ENCODE data around the gene DHX35.

Gene DHX35

DNA sequence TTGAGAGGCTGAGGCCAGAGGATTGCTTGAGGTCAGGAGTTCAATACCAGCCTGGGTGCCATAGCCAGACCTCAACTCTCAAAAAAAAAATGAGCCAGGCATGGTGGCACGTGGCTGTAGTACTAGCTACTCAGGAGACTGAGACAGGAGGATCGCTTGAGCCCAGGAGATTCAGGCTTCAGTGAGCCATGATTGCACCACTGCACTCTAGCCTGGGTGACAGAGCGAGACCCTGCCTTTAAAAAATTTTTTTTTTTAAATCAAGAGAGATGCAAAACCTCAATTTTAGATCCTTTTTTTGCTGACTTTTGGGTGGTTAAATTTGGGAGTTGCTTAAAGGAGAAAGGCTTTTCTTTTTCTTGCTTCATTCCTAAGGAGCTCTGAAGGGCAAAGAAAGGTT lies 70.9 kb downstream of the DHX35 start:
- no peak for DNase-seq

DNA sequence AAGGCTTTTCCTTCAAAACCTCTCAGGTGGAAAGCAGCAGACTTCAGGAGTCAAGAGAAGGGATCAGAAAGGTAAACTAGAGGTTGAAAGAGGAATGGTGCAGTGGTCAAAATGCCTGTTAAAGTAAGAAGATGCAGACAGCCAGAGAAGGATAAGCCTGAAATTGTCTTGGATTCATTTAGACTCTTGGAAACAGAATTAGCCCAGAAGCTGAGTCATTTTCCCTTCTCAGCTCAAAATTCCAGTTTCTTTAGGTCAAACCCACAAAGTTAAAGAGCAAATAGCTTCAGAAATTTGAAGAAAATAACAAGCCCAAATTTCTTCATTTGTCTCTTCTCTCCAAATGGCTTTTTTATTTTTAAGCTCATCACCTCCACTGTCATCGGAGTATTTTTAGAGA lies 73.9 kb downstream of the DHX35 start:
- no peak for DNase-seq

DNA sequence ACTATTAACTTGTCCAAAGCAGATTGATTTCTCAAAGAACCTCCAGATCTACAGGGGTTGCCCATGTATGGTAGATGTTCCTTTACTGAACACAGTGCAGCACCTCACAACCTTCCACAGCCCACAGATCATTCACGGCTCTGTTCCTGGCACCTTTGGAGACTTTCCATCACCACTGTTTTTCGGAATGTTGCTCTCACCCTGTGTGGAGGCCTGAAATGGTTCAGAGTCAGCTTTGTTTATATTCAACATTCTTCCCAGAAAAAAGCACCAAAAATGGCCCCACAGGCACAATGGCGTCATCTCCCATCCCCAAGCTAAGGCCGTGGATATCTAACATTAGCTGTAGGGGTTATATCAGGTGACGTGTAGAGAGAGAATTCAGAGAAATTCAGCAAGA lies 74.7 kb downstream of the DHX35 start:
- DNase-seq = no peak

DNA sequence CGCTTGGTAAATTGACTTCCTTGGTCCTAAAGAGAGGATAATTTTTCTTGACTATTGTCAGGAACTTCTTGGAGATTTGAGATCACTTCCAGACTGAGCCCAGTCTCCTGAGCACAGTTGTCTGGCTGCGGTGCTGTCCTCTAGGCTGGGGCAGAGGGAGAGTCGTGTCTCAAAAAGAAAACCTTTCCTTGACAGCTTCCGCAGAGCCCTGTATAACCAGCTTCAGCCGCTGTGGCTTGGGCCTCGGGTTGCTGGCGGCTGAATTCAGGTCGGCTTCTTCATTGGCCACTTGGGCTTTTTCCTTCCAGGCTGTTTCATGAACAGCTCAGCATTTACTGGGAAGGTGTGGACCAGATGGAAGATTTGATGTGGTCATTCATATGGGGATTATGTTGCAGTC lies 75.9 kb downstream of the DHX35 start:
- DNase-seq = no peak

DNA sequence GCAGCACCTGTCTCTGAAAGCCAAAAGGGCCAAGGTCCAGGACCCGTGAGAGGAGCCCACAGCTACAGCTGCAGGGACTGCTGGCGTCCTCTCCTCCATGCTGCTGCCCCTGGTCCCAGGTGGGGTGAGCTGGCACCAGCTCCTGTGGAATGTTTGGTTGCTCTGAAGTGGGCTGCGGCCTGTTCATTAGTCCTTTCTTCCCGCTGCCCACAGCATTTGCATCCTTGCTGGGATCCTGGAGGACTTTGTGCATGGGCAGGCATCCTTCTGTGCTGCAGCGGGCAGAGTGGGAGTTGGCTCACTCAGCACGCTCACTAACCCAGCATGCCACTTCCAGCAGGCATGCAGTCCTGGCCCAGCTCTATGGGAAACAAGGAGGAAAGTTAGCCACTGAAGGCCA lies 76.4 kb downstream of the DHX35 start:
- no peak for DNase-seq

DNA sequence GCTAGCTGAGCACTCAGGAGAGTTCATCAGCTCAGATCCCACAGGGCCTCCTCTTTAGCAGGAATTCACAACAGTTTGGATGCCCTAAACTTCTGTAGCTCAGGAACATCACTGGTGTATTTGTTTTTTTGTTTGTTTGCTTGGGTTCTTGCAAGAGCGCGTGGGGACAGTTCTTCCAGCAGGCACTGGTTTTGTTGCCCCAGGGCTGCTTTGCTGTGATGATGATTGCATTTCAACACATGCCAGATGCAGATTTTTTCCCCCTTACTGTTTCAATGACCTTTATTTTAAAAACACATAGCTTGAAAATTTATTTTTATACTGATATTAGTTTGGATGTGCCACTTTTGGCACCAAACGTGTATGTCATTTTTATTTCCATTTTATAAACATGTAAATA lies 77.1 kb downstream of the DHX35 start:
- no peak for DNase-seq

DNA sequence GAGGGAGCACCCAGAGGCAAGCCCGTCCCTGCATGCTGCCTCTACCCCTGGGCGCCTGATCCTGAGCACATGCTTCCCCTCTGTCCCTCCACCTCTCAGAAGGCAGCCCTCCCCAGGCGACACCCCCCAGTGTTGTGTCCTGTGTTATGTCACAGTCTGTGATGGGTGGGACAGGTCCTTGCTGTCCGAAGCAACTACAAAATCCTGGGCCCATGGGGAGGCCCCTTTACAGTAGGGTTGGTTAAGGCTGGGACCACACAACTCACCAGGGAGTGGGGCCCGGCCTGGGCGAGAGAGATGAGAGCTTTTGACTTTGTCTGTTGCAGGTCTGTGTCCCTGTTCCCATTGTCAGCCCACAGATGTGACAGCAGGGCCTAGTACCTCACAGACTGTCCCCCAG lies 78.0 kb downstream of the DHX35 start:
- no peak for DNase-seq

DNA sequence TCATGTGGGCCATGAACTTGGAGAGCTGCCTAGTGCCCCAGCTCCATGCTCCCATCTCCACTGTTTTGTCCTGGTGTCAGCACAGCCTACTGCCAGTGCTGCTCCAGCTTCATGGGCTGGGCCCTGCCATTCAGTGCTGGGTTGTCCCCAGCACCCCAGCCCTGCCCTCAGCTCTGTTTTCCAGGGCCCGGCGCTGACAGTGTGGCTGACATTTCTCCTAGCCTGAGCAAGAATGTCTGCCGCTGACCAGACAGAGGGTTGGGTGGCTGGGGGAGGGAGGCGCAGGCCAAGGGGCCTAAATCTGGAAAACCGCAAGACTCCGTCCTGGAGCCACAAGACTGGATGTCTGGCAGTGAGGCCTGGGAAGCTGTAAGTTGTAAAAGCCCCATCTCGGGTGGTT lies 78.9 kb downstream of the DHX35 start:
- no peak for DNase-seq

DNA sequence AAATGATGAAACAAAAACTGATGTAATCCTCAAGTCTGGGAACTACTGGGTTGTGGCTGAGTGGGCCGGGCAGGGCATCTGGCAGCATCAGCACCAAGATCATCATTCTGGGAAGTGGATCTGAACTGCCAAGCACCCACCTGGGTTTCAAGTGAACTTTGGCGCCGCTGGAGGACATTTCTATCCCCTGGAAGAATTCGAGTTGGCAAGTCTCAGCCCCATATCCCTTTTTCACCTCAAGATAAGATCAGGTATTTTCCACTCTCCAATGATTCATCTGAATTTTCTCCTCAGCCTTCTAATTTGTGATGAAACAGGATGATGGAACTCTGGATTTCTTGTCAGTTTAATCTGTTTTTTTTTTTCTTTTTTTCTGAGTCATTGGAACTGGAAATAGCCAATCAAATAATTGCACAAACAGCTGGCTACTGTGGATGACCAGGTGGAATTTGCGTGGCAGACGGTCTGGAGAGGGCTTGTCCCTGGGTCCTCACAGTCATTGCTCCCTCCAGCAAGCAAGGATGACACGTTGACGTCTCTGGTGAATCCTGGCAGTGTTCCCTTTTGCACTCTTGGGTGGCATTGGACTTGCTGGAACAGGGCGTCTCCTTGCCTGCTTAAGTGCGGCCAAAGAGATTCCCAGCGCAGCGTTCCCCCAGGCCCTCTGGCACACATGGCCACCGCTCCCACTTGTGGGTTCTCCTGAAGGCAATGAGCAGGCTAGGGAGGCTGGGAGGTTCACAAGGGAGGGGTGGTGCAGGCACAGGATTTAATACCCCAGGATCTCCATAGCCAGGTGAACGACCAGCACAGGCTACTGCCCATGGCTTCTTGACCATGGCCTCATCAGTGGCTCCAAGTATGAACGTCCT lies 80.4 kb downstream of the DHX35 start:
- DNase-seq = no peak

DNA sequence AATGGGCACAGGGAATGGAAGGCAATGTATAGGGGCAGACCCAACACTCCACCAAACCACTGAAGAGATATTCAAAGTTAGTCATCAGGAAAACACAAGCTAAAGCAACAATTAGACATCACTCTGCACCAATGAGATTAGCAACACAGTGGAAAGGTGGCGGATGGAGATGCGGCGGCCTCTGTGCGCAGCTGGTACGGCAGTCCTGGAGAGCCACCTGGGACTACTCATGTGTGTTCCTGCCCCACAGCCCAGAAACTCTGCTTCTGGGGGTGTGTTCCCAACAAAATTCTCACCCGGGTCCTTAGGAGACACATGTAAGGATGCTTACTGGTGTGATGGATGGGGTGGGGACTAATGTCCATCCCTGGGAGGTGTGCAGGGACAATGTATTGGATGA lies 82.4 kb downstream of the DHX35 start:
- DNase-seq = no peak

DNA sequence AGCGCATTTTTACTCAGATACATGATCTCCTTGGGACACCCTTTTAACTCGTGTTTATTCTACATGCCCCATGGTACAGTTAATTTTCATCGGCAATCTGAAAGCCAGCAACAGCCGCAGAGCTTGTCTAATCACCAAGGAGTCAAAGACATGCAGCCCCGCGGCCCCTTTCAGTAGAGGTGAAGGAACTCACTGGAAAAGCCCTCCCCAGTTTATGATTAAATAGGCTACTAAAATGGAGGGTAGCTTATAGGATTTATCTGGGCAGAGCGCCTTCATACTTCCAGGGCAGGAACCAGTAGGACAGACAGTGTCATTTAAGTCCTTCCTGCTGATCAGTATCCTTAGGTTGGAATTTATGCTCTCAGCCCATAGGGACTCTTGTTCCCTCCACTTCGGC lies 83.5 kb downstream of the DHX35 start:
- DNase-seq = no peak

DNA sequence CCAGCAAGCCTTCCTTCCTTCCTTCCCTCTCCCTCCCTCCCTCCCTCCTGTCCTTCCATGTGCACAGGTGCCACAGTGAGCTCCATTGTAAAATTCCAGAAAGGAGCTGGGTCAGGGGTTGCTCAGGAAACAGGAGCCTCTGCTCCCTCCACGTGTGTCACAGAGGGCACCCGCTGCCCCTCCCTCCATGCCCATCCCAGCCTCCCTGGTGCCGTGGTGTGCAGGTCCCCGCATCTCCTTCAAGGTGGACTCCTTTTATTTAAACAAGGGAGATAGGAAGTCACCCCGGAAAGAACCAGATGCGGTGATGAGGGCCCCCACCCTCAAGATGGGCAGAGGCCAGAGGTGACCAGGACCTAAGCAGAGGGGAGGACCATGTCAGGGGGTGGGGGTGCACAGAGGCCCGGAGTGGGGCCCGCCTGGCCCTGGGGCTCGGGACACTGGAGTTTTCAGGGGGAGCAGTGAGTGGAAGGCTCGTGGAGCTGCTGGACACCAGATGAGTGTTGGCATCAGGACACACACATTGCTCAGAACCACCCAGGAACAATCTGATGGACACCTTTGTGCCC lies 85.4 kb downstream of the DHX35 start:
- no peak for DNase-seq

DNA sequence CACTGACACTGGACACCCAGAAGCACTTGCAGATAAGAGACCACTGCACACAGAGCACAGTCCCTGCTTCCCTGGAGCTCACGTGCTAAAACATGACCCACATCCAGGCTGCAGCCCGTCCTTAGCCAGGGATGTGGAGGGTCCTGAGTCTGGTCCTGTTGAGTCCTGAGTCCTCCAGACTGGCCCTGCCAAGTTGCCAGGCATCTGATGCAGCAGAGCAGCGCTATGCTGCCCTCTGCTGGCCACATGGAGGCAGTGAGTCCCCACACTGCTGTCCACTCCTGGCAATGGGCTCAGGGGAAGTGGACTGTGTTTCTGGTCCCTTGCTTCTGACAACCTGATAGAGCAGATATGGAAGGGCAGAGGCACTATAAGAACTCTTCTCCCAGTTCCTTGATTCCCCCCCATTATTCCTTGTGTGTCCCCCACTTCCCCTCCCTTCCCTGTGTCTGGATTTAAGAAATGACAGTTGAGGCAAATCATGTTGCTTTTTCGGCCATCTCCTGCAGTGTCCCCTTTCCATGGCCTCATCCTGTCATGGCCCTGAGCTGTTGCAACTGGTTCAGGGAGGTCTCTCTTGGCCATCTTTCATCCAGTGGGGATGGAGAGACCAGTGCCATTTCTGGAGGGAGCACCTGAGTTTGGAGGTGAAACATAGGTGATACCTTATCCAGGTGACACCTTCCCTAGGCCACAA lies 86.0 kb downstream of the DHX35 start:
- DNase-seq = peak; percentile 61

DNA sequence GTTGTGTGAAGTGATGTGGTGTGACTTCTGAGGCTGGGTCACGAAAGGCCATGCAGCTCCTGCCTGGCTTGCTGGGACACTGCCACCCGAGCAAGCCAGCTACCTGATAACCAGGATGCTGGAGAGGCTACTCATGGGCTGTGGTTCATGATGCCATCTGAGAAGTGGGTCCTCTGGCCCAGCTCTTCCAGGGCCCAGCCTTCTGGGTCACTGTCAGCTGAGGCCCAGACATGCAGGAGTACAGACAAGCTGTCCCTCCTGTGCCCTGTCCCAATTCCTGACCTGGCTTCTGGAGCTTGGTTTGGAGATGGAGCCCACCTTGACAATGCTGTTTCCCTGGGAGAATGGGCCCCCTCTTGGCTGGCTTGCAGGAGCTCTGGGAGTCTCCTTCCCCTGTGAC lies 87.0 kb downstream of the DHX35 start:
- no peak for DNase-seq

DNA sequence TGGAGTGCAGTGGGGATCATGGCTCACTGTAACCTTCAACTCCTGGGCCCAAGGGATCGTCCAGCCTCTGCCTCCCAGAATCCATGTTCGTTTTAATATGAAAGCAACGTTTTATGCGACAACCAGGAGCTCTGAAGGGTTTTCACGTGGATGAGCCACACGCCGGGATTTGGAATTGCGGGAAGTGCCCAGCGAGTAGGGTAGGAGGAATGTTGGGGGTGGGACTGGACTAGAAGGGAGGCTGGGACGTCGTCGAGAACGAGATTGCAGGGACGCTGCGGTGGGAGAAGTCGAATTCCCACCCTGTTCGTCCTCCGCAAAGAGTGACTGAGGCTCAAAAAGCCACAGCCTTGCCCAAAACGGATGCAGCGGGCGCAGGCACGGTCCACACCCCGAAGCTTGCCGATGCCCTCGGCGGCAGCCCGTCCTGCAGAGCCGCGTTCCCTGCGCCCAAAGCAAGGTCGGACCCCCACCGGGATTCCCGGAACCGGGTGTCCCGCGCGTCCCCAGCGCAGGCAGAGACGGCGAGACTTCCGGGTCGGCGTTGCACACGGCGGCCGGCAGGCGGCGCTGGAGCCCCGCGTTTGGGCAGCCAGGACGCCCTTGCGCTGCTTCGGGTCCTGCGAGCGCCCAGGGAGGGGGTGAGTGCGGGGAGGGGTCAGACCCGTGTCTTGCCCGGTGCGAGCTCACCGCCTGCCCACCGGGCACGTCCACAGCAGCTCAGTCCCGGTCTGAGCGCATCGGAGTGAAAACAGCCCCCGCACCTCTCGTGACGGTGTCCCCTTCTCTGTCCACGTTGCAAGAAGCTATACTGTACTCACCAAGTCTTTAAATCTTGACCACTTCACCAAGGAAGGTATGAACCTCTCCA lies 87.8 kb downstream of the DHX35 start:
- no peak for DNase-seq

DNA sequence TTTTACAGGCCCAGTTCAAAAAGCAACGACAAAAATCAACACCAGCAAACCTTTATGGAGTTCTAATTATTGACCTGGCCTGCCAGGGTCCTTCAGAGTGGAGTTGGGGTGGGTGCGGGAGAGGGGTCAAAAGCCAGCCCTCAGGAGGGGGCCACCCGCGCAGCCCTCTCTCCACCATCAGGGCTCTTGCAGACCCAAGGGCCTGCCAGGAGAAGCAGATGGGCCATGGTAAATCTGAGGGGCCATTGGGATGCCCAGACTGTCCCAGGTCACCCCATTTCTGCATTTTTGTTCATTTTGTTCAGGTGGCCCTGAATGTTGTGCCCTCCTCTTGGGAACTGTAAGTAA lies 88.4 kb downstream of the DHX35 start:
- no peak for DNase-seq

DNA sequence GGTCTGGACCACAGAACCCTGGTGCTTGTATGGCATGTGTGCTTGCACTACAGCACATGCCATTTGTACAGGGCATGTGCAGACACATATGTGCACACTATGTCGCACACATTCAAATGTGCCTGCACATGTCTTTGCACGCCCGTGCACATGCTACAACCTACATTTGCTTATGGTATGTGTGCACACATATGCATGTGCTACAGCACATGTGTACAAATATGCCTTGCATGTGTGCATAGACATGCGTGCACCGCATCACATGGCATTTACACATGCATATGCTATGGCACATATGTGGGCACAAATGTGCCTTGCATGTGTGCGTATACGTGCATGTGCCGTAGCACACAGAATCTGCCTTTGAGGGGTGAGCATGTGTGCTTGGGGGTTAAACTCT lies 90.5 kb downstream of the DHX35 start:
- DNase-seq = no peak

DNA sequence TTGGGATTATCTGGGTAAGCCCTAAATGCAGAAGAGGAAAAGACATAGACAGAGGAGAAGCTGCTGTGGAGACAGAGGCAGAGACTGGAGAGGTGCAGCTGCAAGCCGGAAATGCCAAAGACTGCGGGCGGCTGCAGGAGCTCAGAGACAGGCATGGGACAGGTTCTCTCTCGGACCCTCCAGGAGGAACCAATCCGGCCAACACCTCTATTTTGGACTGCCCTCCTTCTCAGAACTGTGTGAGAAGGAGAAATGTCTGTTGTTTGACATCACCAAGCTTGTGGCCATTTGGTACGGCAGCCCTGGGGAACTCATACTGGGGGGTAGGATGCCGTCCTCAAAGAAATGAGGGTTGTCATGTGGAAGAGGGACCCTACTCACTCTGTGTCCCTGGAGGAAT lies 95.0 kb downstream of the DHX35 start:
- DNase-seq = no peak

DNA sequence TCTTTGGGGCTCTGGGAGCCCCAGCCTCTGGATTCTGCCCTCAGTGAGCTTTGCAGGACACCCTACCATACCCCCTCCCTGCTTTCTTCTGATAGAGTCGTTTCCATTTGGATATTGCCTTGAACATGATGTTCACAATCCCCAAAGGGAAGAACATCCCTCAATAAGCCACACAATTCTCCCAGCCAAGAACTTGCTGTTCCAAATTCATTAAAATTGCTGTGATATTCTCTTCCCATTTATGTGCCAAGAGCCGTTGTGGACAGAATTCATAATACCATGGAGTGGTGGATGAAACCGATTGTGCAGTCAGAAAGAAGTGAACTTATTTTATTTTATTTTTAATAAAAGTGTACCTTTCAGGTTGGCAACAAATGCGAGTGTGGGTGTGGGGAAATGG lies 95.8 kb downstream of the DHX35 start:
- no peak for DNase-seq

DNA sequence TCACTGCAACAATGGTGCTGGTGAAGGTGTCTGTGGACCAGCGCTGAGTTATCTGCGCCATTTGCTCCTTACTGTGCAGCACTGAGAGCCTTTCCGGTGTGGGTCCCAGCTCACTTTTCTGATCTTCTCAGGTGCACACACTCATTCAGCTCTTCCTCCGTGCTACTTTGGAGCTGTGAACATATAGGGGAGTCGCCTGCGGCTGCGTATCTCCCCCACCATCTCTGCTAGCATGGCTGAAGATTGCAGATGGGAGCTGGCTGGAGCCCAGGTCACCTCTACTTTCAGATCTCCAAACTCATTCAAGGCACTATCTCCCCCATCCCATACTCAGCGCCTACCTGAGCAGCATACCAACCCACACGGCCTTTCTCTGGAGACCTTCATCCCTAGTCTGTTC lies 96.9 kb downstream of the DHX35 start:
- no peak for DNase-seq

DNA sequence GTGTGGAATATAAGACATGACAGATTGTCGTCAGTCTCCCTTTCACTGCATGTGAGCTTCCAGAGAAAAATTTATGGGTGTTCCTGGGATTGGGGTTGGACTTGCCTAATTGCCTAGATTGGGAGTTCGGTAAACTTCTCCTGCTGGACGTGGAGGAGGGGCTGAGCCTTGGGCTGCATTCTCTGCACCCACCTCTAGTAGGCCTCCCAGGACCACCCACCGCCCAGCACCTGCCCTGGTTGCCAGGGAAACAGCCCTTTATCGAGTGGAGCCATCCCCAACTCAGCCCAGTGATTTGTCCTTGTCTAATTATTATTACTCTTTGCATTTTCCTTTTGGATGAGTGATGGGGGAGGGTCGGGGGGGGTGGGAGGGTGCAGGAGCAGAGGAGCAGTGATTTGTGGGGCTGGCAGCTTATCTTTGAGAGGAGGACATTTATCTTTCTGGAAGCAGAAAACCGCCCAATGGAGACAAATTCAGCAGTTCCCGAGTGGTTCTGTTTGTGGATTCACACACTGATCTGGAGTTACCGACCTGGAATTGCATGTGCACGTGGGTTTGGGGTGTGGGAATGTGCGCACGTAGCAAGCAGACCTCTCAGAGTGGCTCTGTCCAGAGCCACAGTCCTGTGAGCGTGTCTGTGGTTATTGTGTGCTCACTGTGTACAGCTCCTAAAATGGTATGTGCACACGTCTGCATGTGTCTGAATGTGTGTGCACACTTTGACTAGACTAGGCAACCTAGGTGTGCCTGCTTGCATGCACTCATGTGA lies 104.5 kb downstream of the DHX35 start:
- DNase-seq = no peak

DNA sequence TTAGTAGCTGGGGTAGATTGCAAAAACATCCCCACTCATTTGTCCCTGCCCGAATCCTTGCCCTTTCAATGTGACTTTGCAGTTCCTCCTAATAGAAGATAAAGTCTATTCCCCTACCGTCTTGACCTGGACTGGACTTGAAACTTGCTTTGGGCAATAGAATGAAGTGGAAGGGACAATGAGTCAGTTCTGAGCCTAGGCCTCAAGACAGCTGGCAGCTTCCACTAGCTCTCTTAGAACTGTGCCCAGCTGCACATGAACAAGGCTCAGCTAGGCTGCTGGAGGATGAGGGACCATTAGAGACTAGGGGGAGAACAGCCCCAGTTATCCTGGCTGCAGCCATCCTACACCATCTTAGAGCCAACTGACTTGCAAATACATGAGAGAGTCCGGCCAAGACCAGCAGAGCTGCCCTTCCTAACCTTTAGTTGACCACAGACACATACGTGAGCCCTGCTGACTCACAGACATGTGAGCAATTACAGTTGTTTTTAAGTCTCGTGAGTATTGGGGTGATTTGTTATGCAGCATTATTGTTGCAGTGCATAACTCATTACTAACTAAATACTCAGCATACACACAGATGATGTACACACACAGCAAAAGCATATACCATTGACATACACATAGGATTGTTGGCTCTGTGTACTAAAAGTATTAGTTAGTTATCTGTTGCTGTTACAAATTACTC lies 105.5 kb downstream of the DHX35 start:
- DNase-seq = no peak
